Cortex of kidney (tissue), 1 donor: ENCODE results near the gene REV3L.
"Not testable (repeated sequence)": the region's sequence is repeated elsewhere in the genome, so short reads cannot be mapped to it uniquely, and the experiment has no call there.

ENCODE experiments used
- DNase-seq: peaks from one replicate; lab custom pipeline; 2025; lab: John Stamatoyannopoulos, UW

The REV3L gene

GRCh38 chr6:111300938-111301800 is 181.8 kb downstream of the REV3L start:
- not testable (repeated sequence) for DNase-seq

GRCh38 chr6:111297776-111298175 is 185.2 kb downstream of the REV3L start:
- DNase-seq = no peak

- no peak for DNase-seq
These were observed 188.5 kb downstream of the REV3L start for GRCh38 chr6:111294374-111294967.

- DNase-seq = no peak
These were observed 191.4 kb downstream of the REV3L start for GRCh38 chr6:111291336-111292259.

GRCh38 chr6:111290689-111291335 is 192.2 kb downstream of the REV3L start:
- not testable (repeated sequence) for DNase-seq

GRCh38 chr6:111284356-111284755 is 198.7 kb downstream of the REV3L start:
- not testable (repeated sequence) for DNase-seq

- no peak for DNase-seq
These were observed 199.3 kb downstream of the REV3L start for GRCh38 chr6:111283707-111284106.

GRCh38 chr6:111282515-111282914 is 200.5 kb downstream of the REV3L start:
- no peak for DNase-seq

- DNase-seq = no peak
These were observed 202.5 kb downstream of the REV3L start for GRCh38 chr6:111280445-111280955.

- DNase-seq = no peak
These were observed 204.3 kb downstream of the REV3L start for GRCh38 chr6:111278731-111279130.

- DNase-seq = no peak
These were observed 205.2 kb downstream of the REV3L start for GRCh38 chr6:111277819-111278218.

- no peak for DNase-seq
These were observed 206.3 kb downstream of the REV3L start for GRCh38 chr6:111276736-111277135.

- DNase-seq = no peak
These were observed 206.7 kb downstream of the REV3L start for GRCh38 chr6:111276335-111276734.

GRCh38 chr6:111274593-111275217 is 208.3 kb downstream of the REV3L start:
- no peak for DNase-seq

- DNase-seq = no peak
These were observed 212.9 kb downstream of the REV3L start for GRCh38 chr6:111270121-111270520.

- DNase-seq = no peak
These were observed 213.5 kb downstream of the REV3L start for GRCh38 chr6:111269401-111269970.

GRCh38 chr6:111267764-111268333 is 215.2 kb downstream of the REV3L start:
- DNase-seq = no peak

GRCh38 chr6:111266276-111266675 is 216.7 kb downstream of the REV3L start:
- DNase-seq = no peak

- no peak for DNase-seq
These were observed 217.2 kb downstream of the REV3L start for GRCh38 chr6:111265842-111266241.

GRCh38 chr6:111263837-111264236 is 219.2 kb downstream of the REV3L start:
- DNase-seq = no peak
